GM19395 (cell line): Measurements from ENCODE around the gene TFAP2B.

Experiments used
- ATAC-seq: cut with Tn5 transposase; IDR thresholded peaks from one replicate; pipeline ENCODE4 v1.9.1; 2021; ENCODE audit warnings: mild to moderate bottlenecking, moderate library complexity; ENCODE audit not compliant: unreplicated experiment

Gene TFAP2B

GRCh38 chr6:50818673-50819072 lies at the start of gene TFAP2B:
Gene TFAP2B (plus strand): TSS chr6:50818871. CDS start chr6:50818892, 21 bp downstream.
- no peak for ATAC-seq

GRCh38 chr6:50778696-50779095 lies 40.0 kb upstream of the TFAP2B start:
- ATAC-seq = no peak

- no peak for ATAC-seq
Measured at GRCh38 chr6:50780382-50780781, 38.3 kb upstream of the TFAP2B start.

- no peak for ATAC-seq
Measured at GRCh38 chr6:50785921-50786320, 32.8 kb upstream of the TFAP2B start.

- peak; percentile 83 for ATAC-seq
Measured at GRCh38 chr6:50791900-50792508, 26.7 kb upstream of the TFAP2B start.

GRCh38 chr6:50792771-50793170 lies 25.9 kb upstream of the TFAP2B start:
- no peak for ATAC-seq

- no peak for ATAC-seq
Measured at GRCh38 chr6:50795574-50795973, 23.1 kb upstream of the TFAP2B start.

GRCh38 chr6:50804283-50804682 lies 14.4 kb upstream of the TFAP2B start:
- ATAC-seq = no peak

- ATAC-seq = no peak
Measured at GRCh38 chr6:50807035-50807434, 11.6 kb upstream of the TFAP2B start.

GRCh38 chr6:50815436-50816114 lies 3.1 kb upstream of the TFAP2B start:
- ATAC-seq = peak; percentile 71

- ATAC-seq = peak; percentile 84
Measured at GRCh38 chr6:50816115-50816675, 2.5 kb upstream of the TFAP2B start.

GRCh38 chr6:50816947-50817645 lies 1.6 kb upstream of the TFAP2B start:
- no peak for ATAC-seq

- ATAC-seq = no peak
Measured at GRCh38 chr6:50817646-50817950, 1.1 kb upstream of the TFAP2B start.

- ATAC-seq = no peak
Measured at GRCh38 chr6:50818020-50818419, 651 bp upstream of the TFAP2B start.

- no peak for ATAC-seq
Measured at GRCh38 chr6:50819466-50819903, 814 bp downstream of the TFAP2B start.

GRCh38 chr6:50819904-50820868 lies 1.5 kb downstream of the TFAP2B start:
- no peak for ATAC-seq

- no peak for ATAC-seq
Measured at GRCh38 chr6:50820869-50821264, 2.2 kb downstream of the TFAP2B start.

- no peak for ATAC-seq
Measured at GRCh38 chr6:50821441-50822077, 2.9 kb downstream of the TFAP2B start.

GRCh38 chr6:50822078-50822476 lies 3.4 kb downstream of the TFAP2B start:
- no peak for ATAC-seq
